SH-SY5Y (cell line): ENCODE measurements around the gene GRM6.

ENCODE experiments used
- GATA2 ChIP-seq: IDR thresholded peaks from 2 replicates; pipeline ENCODE4 v1.6.1; 2011; ENCODE audit warnings: mild to moderate bottlenecking, low read depth, low read length
- GATA3 ChIP-seq: IDR thresholded peaks from 2 replicates; pipeline ENCODE4 v1.6.1; 2011; ENCODE audit warnings: low read depth, mild to moderate bottlenecking, low read length, moderate library complexity

DNA sequence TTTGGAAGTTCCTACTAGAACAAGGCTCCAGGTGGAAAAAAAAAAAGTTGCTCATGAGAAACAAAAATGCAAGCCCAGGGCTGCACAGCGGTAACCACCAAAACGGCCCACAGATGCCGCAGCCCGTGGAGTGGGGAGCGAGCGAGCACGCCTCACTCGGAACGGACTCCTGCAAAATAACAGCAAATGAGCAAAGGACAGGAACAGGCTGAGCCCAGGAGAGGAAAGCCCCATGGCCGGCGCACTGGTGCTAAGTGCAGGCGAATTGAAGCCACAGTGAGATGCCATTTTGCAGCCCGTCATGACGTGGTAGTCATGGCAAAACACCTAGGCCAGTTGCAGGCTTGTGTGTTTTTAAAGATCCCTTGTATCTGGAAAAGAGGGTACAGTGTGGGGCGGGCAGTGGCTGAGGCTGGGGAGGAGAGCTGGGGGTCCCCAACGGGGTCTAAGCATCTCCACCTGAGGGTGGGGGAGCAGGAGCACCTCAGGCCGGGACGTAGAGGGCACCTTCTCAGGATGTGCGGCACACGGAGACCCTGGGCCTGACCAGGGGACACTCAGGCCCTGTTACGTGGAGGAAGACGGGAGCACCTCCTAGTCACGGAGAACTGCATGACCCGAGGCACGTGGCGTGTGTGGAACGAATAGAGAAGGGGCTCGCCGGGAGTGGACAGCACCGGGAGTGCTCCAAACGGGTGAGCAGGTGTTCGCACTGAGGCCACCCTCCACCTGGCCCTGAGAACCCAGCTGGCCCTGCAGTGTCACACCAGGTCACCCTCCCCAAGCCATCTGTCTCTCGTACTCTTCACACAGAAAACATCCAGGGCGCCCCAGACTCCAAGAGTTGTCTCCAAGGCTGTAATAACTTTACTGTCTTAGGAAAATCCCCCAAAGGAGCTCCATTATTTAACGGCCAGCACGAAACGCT lies 10.7 kb downstream of the GRM6 start:
- TF ChIP-seq GATA2 (no peak), GATA3 (no peak)
